Peyer's patch (tissue), 4 donors: ENCODE measurements around the gene ATF2. TPM values are rescaled to one million over a fixed set of nuclear protein-coding genes. Genes with fewer than 3 reads are reported as not detected.

Experiments used
- DNase-seq, 3 donors: peaks; one replicate each; pipeline ENCODE4 v3.0.0-alpha.2; 2017 to 2019
- H3K27ac ChIP-seq, 4 donors: fragments of 200-600 bp; sonication (generic); one replicate each; pipeline ENCODE4 v1.5.1; 2016 to 2019
- H3K27me3 ChIP-seq, 2 donors: fragments of 200-600 bp; sonication (generic); one replicate each; pipeline ENCODE4 v1.5.1; 2019
- H3K36me3 ChIP-seq, 3 donors: fragments of 200-600 bp; sonication (generic); one replicate each; pipeline ENCODE4 v1.5.1; 2016 to 2019
- H3K4me1 ChIP-seq, 4 donors: fragments of 200-600 bp; sonication (generic); one replicate each; pipeline ENCODE4 v1.5.1; 2016 to 2019
- H3K4me3 ChIP-seq, 4 donors: fragments of 200-600 bp; sonication (generic); 1 replicate in 3 of 4; 2 replicates in 1 of 4; pipeline ENCODE4 v1.5.1; 2016 to 2019; ENCODE audit warnings: mild to moderate bottlenecking in 1 of 4
- H3K9me3 ChIP-seq, 4 donors: fragments of 200-600 bp; sonication (generic); one replicate each; pipeline ENCODE4 v1.5.1; 2016 to 2019; ENCODE audit warnings: mild to moderate bottlenecking in 1 of 4
- POLR2A ChIP-seq, 2 donors: fragments of 450-650 bp; IDR thresholded peaks; one replicate each; pipeline ENCODE4 v1.5.1; 2017; ENCODE audit warnings: antibody characterized with exemption in 2 of 2, mild to moderate bottlenecking in 2 of 2, moderate library complexity in 2 of 2
- total RNA-seq, 4 donors: library from RNA; depleted of rRNA; stranded (reverse); fragments of >200 nt; gene quantifications; one replicate each; pipeline ENCODE4 v1.1.0, GENCODE V29; 2016
- TF ChIP-seq, protein P1 (sequence below), 6 experiments: fragments of 450-650 bp in 4 of 6; fragments of 200-600 bp in 2 of 6; sonication (generic) in 1 of 6; IDR thresholded peaks; one replicate each; pipeline ENCODE4 v1.5.1; 2017 to 2019; ENCODE audit warnings: antibody characterized with exemption in 6 of 6, mild to moderate bottlenecking in 3 of 6, moderate library complexity in 1 of 6

Gene ATF2, protein sequence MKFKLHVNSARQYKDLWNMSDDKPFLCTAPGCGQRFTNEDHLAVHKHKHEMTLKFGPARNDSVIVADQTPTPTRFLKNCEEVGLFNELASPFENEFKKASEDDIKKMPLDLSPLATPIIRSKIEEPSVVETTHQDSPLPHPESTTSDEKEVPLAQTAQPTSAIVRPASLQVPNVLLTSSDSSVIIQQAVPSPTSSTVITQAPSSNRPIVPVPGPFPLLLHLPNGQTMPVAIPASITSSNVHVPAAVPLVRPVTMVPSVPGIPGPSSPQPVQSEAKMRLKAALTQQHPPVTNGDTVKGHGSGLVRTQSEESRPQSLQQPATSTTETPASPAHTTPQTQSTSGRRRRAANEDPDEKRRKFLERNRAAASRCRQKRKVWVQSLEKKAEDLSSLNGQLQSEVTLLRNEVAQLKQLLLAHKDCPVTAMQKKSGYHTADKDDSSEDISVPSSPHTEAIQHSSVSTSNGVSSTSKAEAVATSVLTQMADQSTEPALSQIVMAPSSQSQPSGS
- 10 to 100 TPM; 46.8 to 54.5 (median 51.0) TPM for total RNA-seq

DNA sequence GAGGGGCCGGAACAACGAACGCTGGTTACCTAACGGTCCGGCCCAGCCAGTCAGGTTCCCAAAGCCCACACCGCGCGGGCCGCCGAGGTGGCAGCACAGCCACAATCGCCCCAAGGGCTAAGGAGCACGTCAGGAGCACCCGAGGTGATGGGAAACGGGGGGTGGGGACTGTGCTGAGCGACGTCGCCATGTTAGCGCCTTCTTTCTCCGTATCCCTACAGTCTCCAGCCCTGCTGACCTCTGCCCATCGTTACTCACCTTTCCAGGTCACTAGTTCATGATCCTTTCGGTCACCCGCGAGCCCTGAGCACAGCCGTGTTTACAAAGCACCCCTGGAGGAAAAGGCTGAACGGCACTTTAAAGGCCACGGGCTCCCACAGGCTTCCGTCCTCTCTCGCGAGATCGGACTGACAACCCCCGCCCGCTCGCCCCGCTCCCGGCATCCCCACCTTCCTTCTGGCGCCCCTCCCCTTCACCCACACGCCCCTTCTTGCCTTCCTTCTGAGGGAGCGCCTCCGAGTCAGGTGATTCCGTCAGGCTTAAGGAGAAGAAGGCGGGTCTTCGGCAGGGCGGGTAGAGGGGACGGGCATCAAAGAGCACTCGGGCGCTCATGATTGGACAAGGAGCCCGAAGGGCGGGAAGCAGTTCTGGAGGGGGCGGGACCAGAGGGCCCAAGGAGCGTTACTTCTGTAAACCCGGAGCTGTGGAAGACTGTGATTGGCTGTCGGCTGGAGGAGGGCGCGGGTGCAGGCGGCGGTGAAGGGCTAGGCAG lies at the start of gene ATF2:
Gene ATF2, minus strand, starts transcription at position 412 of the 772 bp plus-strand sequence. CDS start 31,760 bp downstream, outside the sequence.
- H3K36me3 ChIP-seq, result no peaks in the 10 kb centered on the region
- no peaks in the 10 kb centered on the region for H3K27me3 ChIP-seq
- peak in 1 of 2 donors; percentile 75 for TF ChIP-seq POLR2A (IDR thresholded peaks at IDR 0.05)
- TF ChIP-seq, protein P1, sequence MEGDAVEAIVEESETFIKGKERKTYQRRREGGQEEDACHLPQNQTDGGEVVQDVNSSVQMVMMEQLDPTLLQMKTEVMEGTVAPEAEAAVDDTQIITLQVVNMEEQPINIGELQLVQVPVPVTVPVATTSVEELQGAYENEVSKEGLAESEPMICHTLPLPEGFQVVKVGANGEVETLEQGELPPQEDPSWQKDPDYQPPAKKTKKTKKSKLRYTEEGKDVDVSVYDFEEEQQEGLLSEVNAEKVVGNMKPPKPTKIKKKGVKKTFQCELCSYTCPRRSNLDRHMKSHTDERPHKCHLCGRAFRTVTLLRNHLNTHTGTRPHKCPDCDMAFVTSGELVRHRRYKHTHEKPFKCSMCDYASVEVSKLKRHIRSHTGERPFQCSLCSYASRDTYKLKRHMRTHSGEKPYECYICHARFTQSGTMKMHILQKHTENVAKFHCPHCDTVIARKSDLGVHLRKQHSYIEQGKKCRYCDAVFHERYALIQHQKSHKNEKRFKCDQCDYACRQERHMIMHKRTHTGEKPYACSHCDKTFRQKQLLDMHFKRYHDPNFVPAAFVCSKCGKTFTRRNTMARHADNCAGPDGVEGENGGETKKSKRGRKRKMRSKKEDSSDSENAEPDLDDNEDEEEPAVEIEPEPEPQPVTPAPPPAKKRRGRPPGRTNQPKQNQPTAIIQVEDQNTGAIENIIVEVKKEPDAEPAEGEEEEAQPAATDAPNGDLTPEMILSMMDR (IDR thresholded peaks at IDR 0.05), result peak in 2 of 6 experiments; percentile 8 to 24
- DNase-seq, result peak; percentile 97 to 99 (median 98)
- H3K9me3 ChIP-seq, result no peaks in the 10 kb centered on the region
- peak within 1 kb of the TSS; percentile 87 to 95 (median 93) for H3K4me3 ChIP-seq
- peaks cover 0 to 11% (median 2%) of the 10 kb centered on the region in 4 donors for H3K4me1 ChIP-seq
- H3K27ac ChIP-seq, result peak within 1 kb of the TSS; percentile 86 to 94 (median 90)

DNA sequence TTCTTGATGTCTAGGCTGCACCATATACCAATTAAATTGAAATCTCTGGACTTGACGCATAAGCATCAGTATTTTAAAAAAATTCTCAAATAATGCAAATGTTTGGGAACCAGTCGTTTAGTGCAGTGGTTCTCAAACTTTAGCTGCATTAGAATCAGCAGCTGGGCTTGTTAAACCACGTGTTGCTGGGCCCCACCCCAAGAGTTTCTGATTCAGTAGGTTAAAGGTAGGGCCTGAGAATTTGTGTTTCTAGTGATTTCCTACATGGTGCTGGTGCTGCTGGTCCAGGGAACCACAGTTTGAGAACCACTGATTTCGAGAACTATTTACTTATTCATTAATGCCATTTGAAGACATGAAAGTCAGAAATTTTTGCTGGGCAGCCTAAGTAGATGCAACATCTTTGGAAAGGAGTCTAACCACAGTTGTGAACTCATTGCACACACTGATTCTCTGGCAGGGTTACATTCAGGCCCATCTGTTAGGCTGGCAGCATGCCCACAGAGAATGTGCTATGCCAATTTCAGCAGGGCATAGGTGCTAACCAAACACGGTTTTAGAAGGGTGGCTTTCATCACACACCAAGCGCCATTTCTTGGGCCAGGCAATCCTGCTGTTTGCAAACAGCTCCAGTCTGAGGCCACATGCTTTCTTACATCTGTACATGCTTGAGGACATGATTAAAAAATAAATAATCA lies 39.9 kb upstream of the ATF2 start:
- Histone ChIP-seq H3K36me3 (no peaks in the 10 kb centered on the region), H3K4me3 (no peak overlapping the region), H3K9me3 (no peaks in the 10 kb centered on the region), H3K4me1 (no peaks in the 10 kb centered on the region), H3K27me3 (no peaks in the 10 kb centered on the region), H3K27ac (no peak overlapping the region)
- DNase-seq, result no peak
- TF ChIP-seq, protein P1 (IDR thresholded peaks at IDR 0.05), result no peak
- TF ChIP-seq POLR2A (IDR thresholded peaks at IDR 0.05), result no peak

DNA sequence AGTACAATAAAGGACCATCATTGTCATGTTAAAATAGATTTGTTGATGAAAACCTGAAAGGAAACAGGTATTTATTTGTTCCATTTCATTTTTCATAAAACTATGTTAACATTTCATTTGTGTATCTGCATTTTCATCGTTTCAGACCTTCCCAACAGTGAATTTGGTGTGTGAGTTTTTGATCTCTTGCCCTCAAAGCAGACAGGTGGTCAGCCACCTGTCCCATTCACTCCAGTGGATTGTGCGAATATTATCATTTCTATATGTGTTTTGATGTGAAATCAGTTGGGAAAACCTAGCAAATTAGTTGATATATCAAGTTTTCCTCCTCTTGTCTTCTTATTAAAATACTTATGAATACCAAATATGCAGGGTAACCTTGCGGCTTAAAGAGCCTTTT lies 38.9 kb upstream of the ATF2 start:
- Histone ChIP-seq H3K9me3 (no peaks in the 10 kb centered on the region), H3K27me3 (no peaks in the 10 kb centered on the region), H3K4me1 (no peaks in the 10 kb centered on the region), H3K36me3 (no peaks in the 10 kb centered on the region), H3K4me3 (no peak overlapping the region), H3K27ac (no peak overlapping the region)
- TF ChIP-seq, protein P1 (IDR thresholded peaks at IDR 0.05), result no peak
- DNase-seq, result no peak

DNA sequence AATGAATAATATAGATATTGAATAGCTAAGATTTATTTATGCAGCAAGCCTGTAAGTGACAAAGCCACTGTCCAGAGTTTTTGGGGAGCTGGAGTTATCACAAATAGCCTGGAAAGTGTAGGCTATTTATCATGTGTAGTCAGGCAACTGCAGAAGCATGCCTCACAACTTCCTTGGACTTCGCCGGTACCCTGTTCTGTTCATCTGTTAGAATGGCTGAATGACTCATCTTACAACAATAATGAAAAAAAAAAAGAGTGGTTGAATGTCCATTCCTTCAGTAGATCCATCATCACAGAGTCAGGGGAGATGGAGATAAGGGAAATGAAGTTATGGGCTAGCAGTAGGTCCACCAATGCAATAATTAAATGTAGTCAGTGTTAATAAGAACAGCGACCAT lies 37.5 kb upstream of the ATF2 start:
- Histone ChIP-seq H3K4me3 (no peak overlapping the region), H3K4me1 (no peaks in the 10 kb centered on the region), H3K36me3 (no peaks in the 10 kb centered on the region), H3K27me3 (no peaks in the 10 kb centered on the region), H3K9me3 (no peaks in the 10 kb centered on the region), H3K27ac (no peak overlapping the region)
- no peak for DNase-seq
- TF ChIP-seq, protein P1 (IDR thresholded peaks at IDR 0.05), result no peak
- no peak for TF ChIP-seq POLR2A (IDR thresholded peaks at IDR 0.05)
